HepG2 (cell line): ENCODE measurements around the gene TMEM86B. TPM values are rescaled to one million over a fixed set of nuclear protein-coding genes. Genes with fewer than 3 reads are reported as not detected.

Experiments used
- ADNP ChIP-seq: sonication (generic); formaldehyde crosslinking; IDR thresholded peaks from 2 replicates; pipeline ENCODE4 v1.4.0; 2020; ENCODE audit warnings: missing genetic modification reagents
- AKAP8 ChIP-seq: sonication (generic); formaldehyde crosslinking; IDR thresholded peaks from 2 replicates; pipeline ENCODE4 v1.5.1; 2020; ENCODE audit warnings: mild to moderate bottlenecking, missing genetic modification reagents
- CEBPG ChIP-seq: IDR thresholded peaks from 2 replicates; pipeline ENCODE4 v1.6.1; 2016
- E2F2 ChIP-seq: sonication (generic); formaldehyde crosslinking; IDR thresholded peaks from 2 replicates; pipeline ENCODE4 v1.4.0; 2020; ENCODE audit warnings: missing genetic modification reagents, borderline replicate concordance
- ELF1 ChIP-seq: sonication (generic); formaldehyde crosslinking; IDR thresholded peaks from 2 replicates; pipeline ENCODE4 v1.4.0; 2020; ENCODE audit warnings: missing genetic modification reagents
- FLYWCH1 ChIP-seq: sonication (generic); formaldehyde crosslinking; IDR thresholded peaks from 2 replicates; pipeline ENCODE4 v1.8.1; 2023; ENCODE audit warnings: mild to moderate bottlenecking, missing genetic modification reagents
- FOXP1 ChIP-seq, 2 experiments: fragments of 450-650 bp in 1 of 2; IDR thresholded peaks; 2 replicates each; pipeline ENCODE4 v1.6.1; 2017 to 2018; ENCODE audit warnings: antibody characterized with exemption in 1 of 2
- GLI4 ChIP-seq: sonication (generic); formaldehyde crosslinking; IDR thresholded peaks from 2 replicates; pipeline ENCODE4 v1.5.1; 2020; ENCODE audit warnings: missing genetic modification reagents, mild to moderate bottlenecking, moderate library complexity, borderline replicate concordance
- IRF1 ChIP-seq: sonication (generic); formaldehyde crosslinking; IDR thresholded peaks from 2 replicates; pipeline ENCODE4 v1.4.0; 2020; ENCODE audit warnings: low read depth, mild to moderate bottlenecking, missing genetic modification reagents
- KDM5A ChIP-seq: fragments of 200-600 bp; sonication (generic); IDR thresholded peaks from 2 replicates; pipeline ENCODE4 v1.7.0; 2018; ENCODE audit warnings: antibody characterized with exemption, mild to moderate bottlenecking, low read length, borderline replicate concordance
- LCORL ChIP-seq, 2 experiments: fragments of 450-650 bp in 1 of 2; sonication (generic) in 1 of 2; formaldehyde crosslinking in 1 of 2; IDR thresholded peaks; 2 replicates each; pipeline versions ENCODE4 v1.5.0 to v1.6.1; 2017 to 2020; ENCODE audit warnings: antibody characterized with exemption in 1 of 2, missing genetic modification reagents in 1 of 2
- MAFK ChIP-seq, 2 experiments: IDR thresholded peaks in 1 of 2; conservative IDR thresholded peaks in 1 of 2; 2 replicates each; pipeline ENCODE4 v1.6.1; 2011; ENCODE audit warnings: improper control_type of control experiment in 2 of 2, low read length in 2 of 2
- MEF2D ChIP-seq: sonication (generic); formaldehyde crosslinking; IDR thresholded peaks from 2 replicates; pipeline ENCODE4 v1.5.1; 2020; ENCODE audit warnings: mild to moderate bottlenecking, missing genetic modification reagents
- SOX5 ChIP-seq: IDR thresholded peaks from 2 replicates; pipeline ENCODE4 v1.6.1; 2016; ENCODE audit warnings: borderline replicate concordance
- THAP8 ChIP-seq: sonication (generic); formaldehyde crosslinking; IDR thresholded peaks from 2 replicates; pipeline ENCODE4 v1.5.1; 2020; ENCODE audit warnings: missing genetic modification reagents, mild to moderate bottlenecking, borderline replicate concordance
- ZBTB20 ChIP-seq: sonication (generic); formaldehyde crosslinking; IDR thresholded peaks from 2 replicates; pipeline ENCODE4 v1.8.1; 2023; ENCODE audit warnings: missing genetic modification reagents, low read depth, mild to moderate bottlenecking, borderline replicate concordance
- ZBTB26 ChIP-seq: IDR thresholded peaks from 2 replicates; pipeline ENCODE4 v1.6.1; 2016; ENCODE audit warnings: missing compliant biosample characterization, missing genetic modification reagents, borderline replicate concordance
- ZBTB38 ChIP-seq: sonication (generic); formaldehyde crosslinking; IDR thresholded peaks from 2 replicates; pipeline ENCODE4 v1.5.1; 2020; ENCODE audit warnings: mild to moderate bottlenecking, missing genetic modification reagents
- ZFP1 ChIP-seq: IDR thresholded peaks from 2 replicates; pipeline ENCODE4 v1.6.1; 2016
- ZNF10 ChIP-seq: sonication (generic); formaldehyde crosslinking; IDR thresholded peaks from 2 replicates; pipeline ENCODE4 v1.4.0; 2020; ENCODE audit warnings: mild to moderate bottlenecking, low read depth, missing genetic modification reagents, borderline replicate concordance
- ZNF232 ChIP-seq: sonication (generic); formaldehyde crosslinking; IDR thresholded peaks from 2 replicates; pipeline ENCODE4 v1.4.0; 2020; ENCODE audit warnings: missing genetic modification reagents, borderline replicate concordance
- ZNF253 ChIP-seq: sonication (generic); formaldehyde crosslinking; IDR thresholded peaks from 2 replicates; pipeline ENCODE4 v1.8.0; 2022; ENCODE audit warnings: mild to moderate bottlenecking, missing genetic modification reagents, borderline replicate concordance
- polyA plus RNA-seq, 8 experiments: library from polyadenylated mRNA; depleted of rRNA in 3 of 8; stranded (reverse) in 7 of 8; unstranded in 1 of 8; fragments of >200 nt; fragmentation: Illumina TruSeq in 4 of 8; extraction: Trizol in 4 of 8; gene quantifications; 2 replicates each; pipeline versions ENCODE4 v1.2.1 to v1.2.3, GENCODE V29; 2011 to 2016; ENCODE audit warnings: low read depth in 4 of 8, missing spikeins in 1 of 8, mixed read lengths in 1 of 8; ENCODE audit not compliant: insufficient read depth in 1 of 8
- total RNA-seq, 5 experiments: library from RNA; depleted of rRNA; stranded (reverse); fragments of >200 nt; fragmentation: Illumina TruSeq; extraction: Trizol; gene quantifications; 2 replicates each; pipeline ENCODE4 v1.2.3, GENCODE V29; 2016; ENCODE audit warnings: low read depth in 1 of 5

Gene TMEM86B
- total and polyA plus RNA-seq, 2 of the 13 experiments (the other 11 are each of a cell fraction or from before 2014, with no cell fraction given): 7.7 to 9.6 TPM

- TF ChIP-seq MAFK (conservative IDR thresholded peaks at IDR 0.05 in 1 of 2, IDR thresholded peaks at IDR 0.05 in 1 of 2; ENCODE audit: low read length in 2 of 2) (no peak), ZNF10 (CRISPR knock-in tag) (no peak), ZBTB38 (peak; percentile 32; the same call in 1 of the 2 replicates), ADNP (CRISPR knock-in tag) (no peak), FOXP1 (IDR thresholded peaks at IDR 0.05) (no peak), FOXP1 (CRISPR knock-in tag; IDR thresholded peaks at IDR 0.05) (peak; percentile 78; the same call in 1 of the 2 replicates), AKAP8 (no peak), MEF2D (CRISPR knock-in tag) (peak; percentile 98), ZNF232 (peak; percentile 86; the same call in 1 of the 2 replicates), CEBPG (CRISPR knock-in tag) (no peak), ELF1 (CRISPR knock-in tag) (peak; percentile 36; the same call in 1 of the 2 replicates), KDM5A (no peak), ZBTB20 (CRISPR knock-in tag) (peak; percentile 56; the same call in 1 of the 2 replicates), THAP8 (no peak), E2F2 (CRISPR knock-in tag) (no peak), ZNF253 (CRISPR knock-in tag) (no peak), IRF1 (0 out of 2 replicates have a peak, but pooled peaks have one; percentile 33), LCORL (IDR thresholded peaks at IDR 0.05) (no peak), LCORL (CRISPR knock-in tag; IDR thresholded peaks at IDR 0.05) (peak; percentile 9; the same call in 1 of the 2 replicates), ZBTB26 (CRISPR knock-in tag) (no peak), GLI4 (CRISPR knock-in tag) (peak; percentile 76; the same call in 1 of the 2 replicates), ZFP1 (CRISPR knock-in tag) (no peak), SOX5 (CRISPR knock-in tag) (peak; percentile 93; the same call in 1 of the 2 replicates), FLYWCH1 (no peak)
Observed at GRCh38 chr19:55209693-55210472, 18.7 kb downstream of the TMEM86B start (continued).
